ENCODE results near the gene CDH22.

GRCh38 chr20:46304361-46304760 lies 3.9 kb downstream of the CDH22 start:
- TF ChIP-seq, protein P1, sequence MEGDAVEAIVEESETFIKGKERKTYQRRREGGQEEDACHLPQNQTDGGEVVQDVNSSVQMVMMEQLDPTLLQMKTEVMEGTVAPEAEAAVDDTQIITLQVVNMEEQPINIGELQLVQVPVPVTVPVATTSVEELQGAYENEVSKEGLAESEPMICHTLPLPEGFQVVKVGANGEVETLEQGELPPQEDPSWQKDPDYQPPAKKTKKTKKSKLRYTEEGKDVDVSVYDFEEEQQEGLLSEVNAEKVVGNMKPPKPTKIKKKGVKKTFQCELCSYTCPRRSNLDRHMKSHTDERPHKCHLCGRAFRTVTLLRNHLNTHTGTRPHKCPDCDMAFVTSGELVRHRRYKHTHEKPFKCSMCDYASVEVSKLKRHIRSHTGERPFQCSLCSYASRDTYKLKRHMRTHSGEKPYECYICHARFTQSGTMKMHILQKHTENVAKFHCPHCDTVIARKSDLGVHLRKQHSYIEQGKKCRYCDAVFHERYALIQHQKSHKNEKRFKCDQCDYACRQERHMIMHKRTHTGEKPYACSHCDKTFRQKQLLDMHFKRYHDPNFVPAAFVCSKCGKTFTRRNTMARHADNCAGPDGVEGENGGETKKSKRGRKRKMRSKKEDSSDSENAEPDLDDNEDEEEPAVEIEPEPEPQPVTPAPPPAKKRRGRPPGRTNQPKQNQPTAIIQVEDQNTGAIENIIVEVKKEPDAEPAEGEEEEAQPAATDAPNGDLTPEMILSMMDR (conservative IDR thresholded peaks at IDR 0.05), result no peak
- TF ChIP-seq ZFX (IDR thresholded peaks at IDR 0.05), result no peak

Measured in C4-2B (cell line).